Stimulated activated CD4-positive, alpha-beta T cell treated with anti-CD3 and anti-CD28 coated beads, TNF-alpha, amount 100 ng/mL, for 48 hours (primary cell): Measurements from ENCODE around the gene YAP1.

ENCODE experiments used
- DNase-seq, 3 donors: peaks; one replicate each; pipeline ENCODE4 v3.0.0-alpha.2; 2020; ENCODE audit warnings: low read depth in 3 of 3

Gene YAP1

GRCh38 chr11:102117472-102118113 lies 7.3 kb downstream of the YAP1 start:
- DNase-seq: no peak

GRCh38 chr11:102118937-102119336 lies 8.7 kb downstream of the YAP1 start:
- no peak for DNase-seq

GRCh38 chr11:102119997-102120396 lies 9.8 kb downstream of the YAP1 start:
- DNase-seq: no peak

- no peak for DNase-seq
These were observed 10.3 kb downstream of the YAP1 start for GRCh38 chr11:102120437-102120973.

GRCh38 chr11:102121329-102121728 lies 11.1 kb downstream of the YAP1 start:
- no peak for DNase-seq

GRCh38 chr11:102134597-102134996 lies 24.4 kb downstream of the YAP1 start:
- no peak for DNase-seq

- no peak for DNase-seq
These were observed 25.0 kb downstream of the YAP1 start for GRCh38 chr11:102135256-102135655.

GRCh38 chr11:102138223-102138622 lies 28.0 kb downstream of the YAP1 start:
- no peak for DNase-seq

GRCh38 chr11:102138670-102139069 lies 28.4 kb downstream of the YAP1 start:
- DNase-seq: no peak

- no peak for DNase-seq
These were observed 28.8 kb downstream of the YAP1 start for GRCh38 chr11:102139081-102139498.

- no peak for DNase-seq
These were observed 32.1 kb downstream of the YAP1 start for GRCh38 chr11:102142333-102142732.

- DNase-seq: no peak
These were observed 33.6 kb downstream of the YAP1 start for GRCh38 chr11:102143867-102144266.

- DNase-seq: no peak
These were observed 34.4 kb downstream of the YAP1 start for GRCh38 chr11:102144357-102145355.

- DNase-seq: no peak
These were observed 36.8 kb downstream of the YAP1 start for GRCh38 chr11:102147015-102147414.

- DNase-seq: no peak
These were observed 37.4 kb downstream of the YAP1 start for GRCh38 chr11:102147632-102148031.

GRCh38 chr11:102148059-102148458 lies 37.8 kb downstream of the YAP1 start:
- no peak for DNase-seq

- DNase-seq: no peak
These were observed 41.7 kb downstream of the YAP1 start for GRCh38 chr11:102151784-102152525.

- DNase-seq: no peak
These were observed 42.8 kb downstream of the YAP1 start for GRCh38 chr11:102153082-102153481.

GRCh38 chr11:102154806-102155205 lies 44.6 kb downstream of the YAP1 start:
- no peak for DNase-seq

GRCh38 chr11:102155676-102156075 lies 45.4 kb downstream of the YAP1 start:
- DNase-seq: no peak

GRCh38 chr11:102157219-102157618 lies 47.0 kb downstream of the YAP1 start:
- DNase-seq: no peak

- DNase-seq: no peak
These were observed 48.0 kb downstream of the YAP1 start for GRCh38 chr11:102158164-102158735.
